ENCODE data around the gene PPIP5K1. TPM values are rescaled to one million over a fixed set of nuclear protein-coding genes. Genes with fewer than 3 reads are reported as not detected.

PPIP5K1 gene
- total and polyA plus RNA-seq, 9 of the 15 experiments (the other 6 are each of a cell fraction or from before 2014, with no cell fraction given) = 2.5 to 74.6 (median 35.1) TPM

DNA sequence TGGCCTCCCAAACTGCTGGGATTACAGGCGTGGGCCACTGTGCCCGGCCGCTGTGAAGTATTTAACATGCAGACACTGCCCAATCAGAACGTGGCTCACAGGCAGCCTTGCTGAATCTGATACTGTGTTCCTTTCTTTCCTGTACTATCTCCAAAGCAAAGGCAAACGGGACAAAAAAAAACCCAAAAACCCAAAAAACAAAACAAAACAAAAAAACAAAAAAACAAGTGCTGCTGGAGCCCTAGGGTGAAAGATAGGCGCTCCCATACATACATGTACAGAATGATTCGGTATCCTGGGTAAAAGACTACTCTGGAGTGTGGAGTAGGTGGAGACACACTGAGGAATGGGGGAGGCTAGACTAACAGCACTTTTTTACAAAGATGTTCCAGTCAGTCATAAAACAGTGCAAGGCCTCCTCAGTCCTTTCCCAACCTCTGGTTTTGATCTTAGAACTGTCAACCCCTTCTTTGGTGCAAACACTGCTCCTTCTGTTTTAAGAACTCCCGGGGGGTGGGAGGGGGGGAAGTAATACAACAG is 80.3 kb downstream of the PPIP5K1 start (continued):
- TF ChIP-seq, protein P1, sequence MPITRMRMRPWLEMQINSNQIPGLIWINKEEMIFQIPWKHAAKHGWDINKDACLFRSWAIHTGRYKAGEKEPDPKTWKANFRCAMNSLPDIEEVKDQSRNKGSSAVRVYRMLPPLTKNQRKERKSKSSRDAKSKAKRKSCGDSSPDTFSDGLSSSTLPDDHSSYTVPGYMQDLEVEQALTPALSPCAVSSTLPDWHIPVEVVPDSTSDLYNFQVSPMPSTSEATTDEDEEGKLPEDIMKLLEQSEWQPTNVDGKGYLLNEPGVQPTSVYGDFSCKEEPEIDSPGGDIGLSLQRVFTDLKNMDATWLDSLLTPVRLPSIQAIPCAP (CRISPR knock-in tag; IDR thresholded peaks at IDR 0.05; ENCODE audit: borderline replicate concordance) = no peak
- TF ChIP-seq, protein P2, sequence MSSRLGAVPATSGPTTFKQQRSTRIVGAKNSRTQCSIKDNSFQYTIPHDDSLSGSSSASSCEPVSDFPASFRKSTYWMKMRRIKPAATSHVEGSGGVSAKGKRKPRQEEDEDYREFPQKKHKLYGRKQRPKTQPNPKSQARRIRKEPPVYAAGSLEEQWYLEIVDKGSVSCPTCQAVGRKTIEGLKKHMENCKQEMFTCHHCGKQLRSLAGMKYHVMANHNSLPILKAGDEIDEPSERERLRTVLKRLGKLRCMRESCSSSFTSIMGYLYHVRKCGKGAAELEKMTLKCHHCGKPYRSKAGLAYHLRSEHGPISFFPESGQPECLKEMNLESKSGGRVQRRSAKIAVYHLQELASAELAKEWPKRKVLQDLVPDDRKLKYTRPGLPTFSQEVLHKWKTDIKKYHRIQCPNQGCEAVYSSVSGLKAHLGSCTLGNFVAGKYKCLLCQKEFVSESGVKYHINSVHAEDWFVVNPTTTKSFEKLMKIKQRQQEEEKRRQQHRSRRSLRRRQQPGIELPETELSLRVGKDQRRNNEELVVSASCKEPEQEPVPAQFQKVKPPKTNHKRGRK (tag; IDR thresholded peaks at IDR 0.05) = no peak
- peak; percentile 78; the same call in 1 of the 2 replicates for TF ChIP-seq HLTF (IDR thresholded peaks at IDR 0.05)
- TF ChIP-seq OTX1 (CRISPR knock-in tag; IDR thresholded peaks at IDR 0.05) = no peak
- TF ChIP-seq LCOR (CRISPR knock-in tag; IDR thresholded peaks at IDR 0.05) = no peak; the same call in 1 of the 2 replicates
- no peak for TF ChIP-seq YY1 (IDR thresholded peaks at IDR 0.05; ENCODE audit: borderline replicate concordance in 1 of 3, control insufficient read depth in 1 of 3, extremely low read depth in 1 of 3, insufficient read depth in 3 of 3, insufficient read length in 1 of 3, insufficient replicate concordance in 2 of 3, low read depth in 1 of 3, low read length in 2 of 3)
- TF ChIP-seq CBX1 (IDR thresholded peaks at IDR 0.05; ENCODE audit: low read depth) = no peak
- TF ChIP-seq CCNT2 (IDR thresholded peaks at IDR 0.05; ENCODE audit: borderline replicate concordance, extremely low read depth, insufficient read length, low read depth, low read length) = no peak
- TF ChIP-seq STAT5A (IDR thresholded peaks at IDR 0.05; ENCODE audit: borderline replicate concordance, low read length) = no peak
- TF ChIP-seq RBM14 (IDR thresholded peaks at IDR 0.05; ENCODE audit: borderline replicate concordance, insufficient read depth, low read depth, low read length) = no peak
- TF ChIP-seq IRF2 (CRISPR knock-in tag; IDR thresholded peaks at IDR 0.05) = no peak
- TF ChIP-seq, protein P3, sequence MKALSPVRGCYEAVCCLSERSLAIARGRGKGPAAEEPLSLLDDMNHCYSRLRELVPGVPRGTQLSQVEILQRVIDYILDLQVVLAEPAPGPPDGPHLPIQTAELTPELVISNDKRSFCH (CRISPR knock-in tag; IDR thresholded peaks at IDR 0.05) = no peak
- TF ChIP-seq, protein P3 (tag; IDR thresholded peaks at IDR 0.05) = no peak
- no peak for TF ChIP-seq ZNF263 (CRISPR knock-in tag; IDR thresholded peaks at IDR 0.05; ENCODE audit: borderline replicate concordance)
- TF ChIP-seq NR4A1 (CRISPR knock-in tag; IDR thresholded peaks at IDR 0.05) = no peak
- no peak for TF ChIP-seq NR4A1 (tag; IDR thresholded peaks at IDR 0.05)

Measured in K562 (cell line).